Adipocyte (in vitro differentiated cells): ENCODE data around the gene CAMTA1.

Experiments used
- DNase-seq: peaks from one replicate; pipeline ENCODE4 v3.0.0-alpha.2; 2015; ENCODE audit warnings: low read depth
- H3K27me3 ChIP-seq: replicated peaks from 2 replicates; pipeline ENCODE4 v1.7.0; 2013; ENCODE audit warnings: mild to moderate bottlenecking, low read length, moderate library complexity; ENCODE audit not compliant: control insufficient read depth, insufficient read depth
- H3K36me3 ChIP-seq: 2 replicates; pipeline ENCODE4 v1.7.0; 2013; ENCODE audit warnings: low read length, mild to moderate bottlenecking, moderate library complexity; ENCODE audit not compliant: control insufficient read depth, insufficient read depth, severe bottlenecking
- H3K4me1 ChIP-seq: 2 replicates; pipeline ENCODE4 v1.7.0; 2013; ENCODE audit warnings: mild to moderate bottlenecking, low read length, moderate library complexity; ENCODE audit not compliant: control insufficient read depth, insufficient read depth
- H3K4me3 ChIP-seq: 2 replicates; pipeline ENCODE4 v1.7.0; 2013; ENCODE audit warnings: mild to moderate bottlenecking, low read length, moderate library complexity
- H3K9ac ChIP-seq: 2 replicates; pipeline ENCODE4 v1.7.0; 2013; ENCODE audit warnings: mild to moderate bottlenecking, low read length, moderate library complexity
- H3K9me3 ChIP-seq: 2 replicates; pipeline ENCODE4 v1.7.0; 2013; ENCODE audit warnings: mild to moderate bottlenecking, low read length, moderate library complexity; ENCODE audit not compliant: control insufficient read depth

Gene CAMTA1

DNA sequence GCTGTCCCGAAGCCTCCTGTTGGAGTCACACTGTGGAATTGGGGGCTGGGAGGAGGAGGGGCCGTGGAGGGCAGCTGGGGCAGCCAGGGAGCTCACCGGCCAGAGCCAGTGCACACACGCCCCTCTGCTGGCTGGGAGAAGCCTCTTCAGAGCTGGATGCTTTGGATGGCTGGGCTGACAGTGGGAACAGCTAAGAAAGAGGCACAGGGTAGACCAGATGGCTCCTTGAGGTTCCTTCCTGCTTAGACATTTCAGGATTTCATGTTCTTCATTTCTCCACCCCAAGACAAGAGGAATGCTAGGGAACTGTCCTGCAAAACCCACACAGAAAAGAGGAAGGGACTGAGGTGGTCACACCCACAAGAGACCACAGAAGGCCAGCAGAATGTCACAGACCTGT lies 731.1 kb downstream of the CAMTA1 start:
- peaks cover 54% of the 10 kb centered on the region for H3K27me3 ChIP-seq
- no peak overlapping the region for H3K4me3 ChIP-seq
- no peaks in the 10 kb centered on the region for H3K9me3 ChIP-seq
- DNase-seq, result peak; percentile 14
- no peaks in the 10 kb centered on the region for H3K4me1 ChIP-seq
- no peak overlapping the region for H3K9ac ChIP-seq
- H3K36me3 ChIP-seq, result no peaks in the 10 kb centered on the region

- Histone ChIP-seq H3K9me3 (no peaks in the 10 kb centered on the region), H3K36me3 (no peaks in the 10 kb centered on the region)
These were observed 731.7 kb downstream of the CAMTA1 start for GRCh38 chr1:7516929-7517328.

GRCh38 chr1:7517611-7518330 lies 732.5 kb downstream of the CAMTA1 start:
- no peak for DNase-seq
- Histone ChIP-seq H3K4me3 (no peak overlapping the region), H3K36me3 (no peaks in the 10 kb centered on the region), H3K9me3 (no peaks in the 10 kb centered on the region), H3K4me1 (no peaks in the 10 kb centered on the region), H3K27me3 (peaks cover 47% of the 10 kb centered on the region), H3K9ac (no peak overlapping the region)

More at GRCh38 chr1:7516929-7517328, 731.7 kb downstream of the CAMTA1 start:
- Histone ChIP-seq H3K27me3 (peaks cover 48% of the 10 kb centered on the region), H3K9ac (no peak overlapping the region), H3K4me3 (no peak overlapping the region), H3K4me1 (no peaks in the 10 kb centered on the region)
- DNase-seq, result no peak

- Histone ChIP-seq H3K4me1 (no peaks in the 10 kb centered on the region), H3K27me3 (peaks cover 47% of the 10 kb centered on the region)
- no peak for DNase-seq
These were observed 733.2 kb downstream of the CAMTA1 start for GRCh38 chr1:7518411-7518810.

DNA sequence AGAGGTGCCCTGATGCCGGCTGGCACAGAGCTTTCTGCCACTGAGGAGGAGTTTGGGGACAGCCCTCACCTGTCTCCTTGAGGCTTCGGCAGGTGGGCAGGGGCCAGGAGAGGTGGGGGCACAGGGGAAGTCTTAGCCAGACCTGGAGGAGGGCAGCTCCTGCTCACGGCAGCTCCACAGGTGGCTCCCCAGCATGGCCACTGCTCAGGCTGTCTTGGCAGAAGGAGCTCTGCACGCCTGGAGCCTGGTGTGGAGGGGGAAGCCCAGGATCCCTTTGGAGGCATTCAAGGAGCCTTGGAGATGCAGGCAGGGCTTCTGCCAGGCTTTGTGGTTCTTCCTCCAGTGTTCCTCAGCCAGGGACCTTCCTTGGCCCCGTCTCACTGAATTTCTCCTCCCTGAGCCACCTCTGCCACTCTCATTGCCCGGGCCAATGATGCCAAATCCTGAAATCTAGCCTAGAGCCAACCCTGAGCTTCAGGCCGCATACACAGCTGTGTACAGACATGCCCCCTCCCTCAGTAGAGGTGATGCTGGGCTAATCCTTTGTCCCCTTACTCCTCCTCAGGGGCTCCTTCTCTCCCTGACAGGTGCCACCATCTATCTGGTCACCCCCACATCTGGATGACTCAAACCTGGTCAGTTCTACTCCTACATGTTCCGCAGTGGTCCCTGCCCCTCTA lies 734.1 kb downstream of the CAMTA1 start:
- no peaks in the 10 kb centered on the region for H3K36me3 ChIP-seq
- no peaks in the 10 kb centered on the region for H3K9me3 ChIP-seq
- H3K4me3 ChIP-seq, result no peak overlapping the region
- H3K4me1 ChIP-seq, result no peaks in the 10 kb centered on the region
- H3K9ac ChIP-seq, result no peak overlapping the region
- DNase-seq, result no peak
- peaks cover 43% of the 10 kb centered on the region for H3K27me3 ChIP-seq

More at GRCh38 chr1:7518411-7518810, 733.2 kb downstream of the CAMTA1 start:
- Histone ChIP-seq H3K36me3 (no peaks in the 10 kb centered on the region), H3K9me3 (no peaks in the 10 kb centered on the region), H3K4me3 (no peak overlapping the region), H3K9ac (no peak overlapping the region)

GRCh38 chr1:7519861-7520395 lies 734.7 kb downstream of the CAMTA1 start:
- H3K9ac ChIP-seq, result no peak overlapping the region
- DNase-seq, result no peak
- no peaks in the 10 kb centered on the region for H3K36me3 ChIP-seq
- H3K27me3 ChIP-seq, result peaks cover 41% of the 10 kb centered on the region
- no peaks in the 10 kb centered on the region for H3K9me3 ChIP-seq
- H3K4me3 ChIP-seq, result no peak overlapping the region
- no peaks in the 10 kb centered on the region for H3K4me1 ChIP-seq

GRCh38 chr1:7520496-7520895 lies 735.2 kb downstream of the CAMTA1 start:
- Histone ChIP-seq H3K9ac (no peak overlapping the region), H3K27me3 (peaks cover 38% of the 10 kb centered on the region), H3K4me1 (no peaks in the 10 kb centered on the region), H3K9me3 (no peaks in the 10 kb centered on the region), H3K4me3 (no peak overlapping the region), H3K36me3 (no peaks in the 10 kb centered on the region)
- DNase-seq, result no peak

DNA sequence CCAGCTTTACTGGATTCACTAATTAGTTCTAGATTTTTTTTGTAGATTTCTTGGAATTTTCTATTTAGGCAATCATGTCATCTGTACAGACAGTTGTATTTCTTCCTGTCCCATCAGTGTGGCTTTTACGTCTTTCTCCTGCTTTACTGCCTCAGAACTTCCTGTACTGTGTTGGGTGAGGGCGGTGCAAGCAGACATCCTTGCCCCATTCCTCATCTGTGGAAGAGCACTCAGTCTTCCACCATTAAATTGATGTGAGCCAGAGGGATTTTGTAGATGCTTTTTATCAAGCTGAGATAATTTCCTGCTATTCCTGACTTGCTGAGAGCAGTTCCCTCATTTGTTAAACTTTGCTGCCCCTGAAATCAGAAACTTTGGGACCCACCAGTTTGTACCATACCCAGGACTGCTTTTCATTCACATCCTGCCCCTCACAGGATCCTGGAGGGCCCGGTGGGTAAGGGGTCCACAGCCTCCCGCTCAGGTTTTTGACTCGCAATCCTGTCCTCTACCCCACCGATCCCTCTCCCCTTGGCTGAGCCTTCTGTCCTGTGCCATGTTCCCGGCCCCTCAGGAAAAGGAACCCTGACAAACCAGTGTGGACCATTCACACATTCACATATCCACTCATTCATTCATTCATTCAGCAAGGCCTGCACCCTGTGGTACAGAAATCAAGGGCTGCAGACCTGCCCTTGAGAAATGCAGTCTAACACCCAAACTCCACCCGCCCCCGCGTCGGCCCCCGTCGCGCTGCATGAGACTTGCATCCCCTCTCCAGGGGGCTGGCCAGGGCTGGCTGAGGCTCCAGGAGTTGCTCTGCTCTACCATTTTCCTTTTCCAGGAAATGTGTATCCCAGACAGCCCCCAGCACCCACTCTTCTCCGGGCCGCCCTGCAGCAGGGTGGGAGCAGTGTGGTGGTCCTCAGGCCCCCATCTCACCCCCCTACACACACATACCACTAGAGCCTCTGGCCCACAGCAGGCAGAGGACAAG lies 739.4 kb downstream of the CAMTA1 start:
- Histone ChIP-seq H3K4me1 (no peaks in the 10 kb centered on the region), H3K4me3 (no peak overlapping the region), H3K27me3 (peaks cover 4% of the 10 kb centered on the region), H3K9ac (no peak overlapping the region), H3K36me3 (no peaks in the 10 kb centered on the region), H3K9me3 (no peaks in the 10 kb centered on the region)
- DNase-seq, result no peak

DNA sequence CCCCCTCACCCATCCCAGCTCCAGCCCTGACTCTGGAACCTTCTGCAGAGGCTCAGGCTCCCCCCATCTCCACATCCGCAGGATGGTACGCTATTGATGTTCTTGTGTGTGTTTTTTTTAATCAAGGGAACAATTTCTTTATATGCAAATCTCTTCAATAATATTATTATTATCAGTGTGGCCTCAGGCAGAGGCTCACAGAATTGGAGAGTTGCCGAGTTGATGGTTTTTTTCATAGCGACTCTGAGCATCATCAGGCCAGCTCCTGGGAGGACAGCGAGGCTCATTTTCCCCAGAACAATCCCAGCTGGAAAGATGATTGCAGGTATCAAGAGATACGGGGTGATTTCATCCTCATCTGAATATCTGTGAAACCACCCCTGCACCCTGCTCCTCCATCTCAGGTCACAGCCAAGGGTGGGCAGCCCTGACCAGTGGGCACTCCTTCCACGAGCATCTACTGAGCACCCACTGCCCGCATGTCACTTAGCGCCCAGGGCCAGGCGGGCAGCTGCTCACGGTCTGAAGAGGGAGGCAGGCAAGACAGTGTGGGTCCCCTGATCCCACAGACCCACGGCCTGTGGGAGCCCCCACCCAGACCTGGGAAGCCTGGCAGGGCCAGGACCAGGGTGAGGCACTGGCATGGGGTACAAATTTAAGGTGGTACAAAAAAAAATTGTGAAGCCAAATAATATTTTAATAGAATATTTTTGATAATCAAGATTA lies 740.2 kb downstream of the CAMTA1 start:
- Histone ChIP-seq H3K9me3 (no peaks in the 10 kb centered on the region), H3K4me1 (no peaks in the 10 kb centered on the region), H3K9ac (no peak overlapping the region), H3K27me3 (peaks cover 4% of the 10 kb centered on the region), H3K4me3 (no peak overlapping the region), H3K36me3 (no peaks in the 10 kb centered on the region)
- no peak for DNase-seq

DNA sequence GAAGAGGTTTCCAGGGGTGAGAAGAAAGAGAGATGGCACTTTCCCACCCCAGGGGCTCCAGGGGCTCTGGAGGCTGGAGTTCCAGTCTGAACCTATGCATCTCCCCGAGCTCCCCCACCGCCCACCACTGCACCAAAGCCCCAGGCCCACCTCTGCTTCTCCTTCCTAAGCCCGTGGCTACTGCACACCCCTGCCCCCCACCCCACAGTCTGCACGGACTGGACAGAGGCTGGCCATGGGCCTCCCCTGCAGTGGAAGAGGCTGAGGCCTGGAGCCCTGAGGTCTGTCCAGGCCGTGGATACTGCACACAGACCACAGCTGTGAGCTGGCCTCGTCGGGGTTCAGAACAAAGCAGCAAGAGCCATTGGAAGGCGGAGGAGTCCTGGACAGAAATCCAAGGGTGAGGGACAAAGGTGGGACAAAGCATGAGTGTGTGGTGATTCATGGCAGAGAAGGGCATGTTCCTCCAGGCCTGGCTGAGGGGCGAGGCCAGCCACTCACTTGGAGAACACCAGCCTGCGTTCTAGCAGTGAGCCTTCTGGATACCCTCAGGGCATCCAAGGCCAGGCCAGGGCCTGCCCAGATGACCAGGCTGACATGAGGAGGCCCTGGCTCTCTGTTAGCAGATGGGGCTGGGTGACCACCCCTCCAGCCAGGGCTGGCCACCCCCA lies 741.1 kb downstream of the CAMTA1 start:
- Histone ChIP-seq H3K27me3 (no peaks in the 10 kb centered on the region), H3K4me1 (no peaks in the 10 kb centered on the region), H3K4me3 (no peak overlapping the region), H3K9me3 (no peaks in the 10 kb centered on the region), H3K36me3 (no peaks in the 10 kb centered on the region), H3K9ac (no peak overlapping the region)
- peak; percentile 42 for DNase-seq
